ENCODE measurements around the gene CCL24.
"Not testable (repeated sequence)": the region's sequence is repeated elsewhere in the genome, so short reads cannot be mapped to it uniquely, and the experiment has no call there.

Gene CCL24, protein sequence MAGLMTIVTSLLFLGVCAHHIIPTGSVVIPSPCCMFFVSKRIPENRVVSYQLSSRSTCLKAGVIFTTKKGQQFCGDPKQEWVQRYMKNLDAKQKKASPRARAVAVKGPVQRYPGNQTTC

DNA sequence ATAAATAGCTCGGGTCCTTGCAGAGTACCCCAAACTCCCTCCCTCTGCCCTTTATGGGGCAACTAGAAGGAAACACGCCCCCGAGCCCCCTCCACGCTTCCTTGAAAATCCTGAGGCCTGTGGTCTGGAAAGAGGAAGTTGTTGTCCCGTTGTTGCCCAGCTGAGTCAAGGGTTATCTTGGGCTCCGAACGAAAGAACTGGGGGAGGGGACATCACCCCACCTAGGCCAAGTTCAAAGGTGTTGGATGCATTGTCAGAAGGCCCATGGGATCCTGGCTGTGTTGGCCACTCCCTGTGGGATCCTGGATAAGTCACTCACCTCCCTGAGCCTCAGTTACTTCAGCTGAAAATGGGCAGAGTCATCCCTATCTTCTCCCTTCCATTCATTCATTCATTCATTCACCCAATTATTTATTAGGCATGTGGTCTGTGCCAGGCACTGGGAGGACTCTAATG, at the start of gene CCL24:
TSS of gene CCL24 (minus strand) at position 26 of the 456 bp plus-strand sequence. CDS start 91 bp downstream, outside the sequence.
- Mint-ChIP-seq H3K36me3 (no peaks in the 10 kb centered on the region), H3K27me3 (peaks cover 9% of the 10 kb centered on the region), H3K4me1 (no peaks in the 10 kb centered on the region), H3K4me3 (no peak within 1 kb of the TSS), H3K27ac (no peak within 1 kb of the TSS), H3K9me3 (no peaks in the 10 kb centered on the region)
- DNase-seq (ENCODE audit: low spot score in 2 of 2) (no peak), ATAC-seq (ENCODE audit: low read depth) (no peak)

DNA sequence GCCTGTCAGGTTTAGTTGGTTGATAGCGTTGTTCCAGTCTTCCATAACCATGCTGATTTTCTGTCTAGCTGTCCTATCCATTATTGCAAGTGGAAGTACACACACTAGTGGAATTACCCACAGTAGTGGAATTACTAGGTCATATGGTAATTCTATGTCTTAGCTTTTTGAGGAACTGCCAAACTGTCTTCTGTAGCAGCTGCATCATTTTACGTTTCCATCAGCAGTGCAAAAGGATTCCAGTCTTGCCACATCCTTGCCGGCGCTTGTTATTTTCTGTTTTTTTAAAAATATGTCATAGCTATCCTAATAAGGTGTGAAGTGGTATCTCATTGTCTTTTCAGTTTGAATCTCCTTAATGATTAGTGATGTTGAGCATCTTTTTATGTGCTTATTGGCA, 48.0 kb upstream of the CCL24 start:
- no peak overlapping the region for H3K27ac Mint-ChIP-seq
- no peak overlapping the region for H3K4me3 Mint-ChIP-seq
- H3K9me3 Mint-ChIP-seq: peaks cover 3% of the 10 kb centered on the region
- no peak for ATAC-seq (ENCODE audit: low read depth)
- no peak for DNase-seq (ENCODE audit: low spot score in 2 of 2)
- peaks cover 12% of the 10 kb centered on the region for H3K27me3 Mint-ChIP-seq
- H3K4me1 Mint-ChIP-seq: peaks cover 4% of the 10 kb centered on the region
- peaks cover 2% of the 10 kb centered on the region for H3K36me3 Mint-ChIP-seq

DNA sequence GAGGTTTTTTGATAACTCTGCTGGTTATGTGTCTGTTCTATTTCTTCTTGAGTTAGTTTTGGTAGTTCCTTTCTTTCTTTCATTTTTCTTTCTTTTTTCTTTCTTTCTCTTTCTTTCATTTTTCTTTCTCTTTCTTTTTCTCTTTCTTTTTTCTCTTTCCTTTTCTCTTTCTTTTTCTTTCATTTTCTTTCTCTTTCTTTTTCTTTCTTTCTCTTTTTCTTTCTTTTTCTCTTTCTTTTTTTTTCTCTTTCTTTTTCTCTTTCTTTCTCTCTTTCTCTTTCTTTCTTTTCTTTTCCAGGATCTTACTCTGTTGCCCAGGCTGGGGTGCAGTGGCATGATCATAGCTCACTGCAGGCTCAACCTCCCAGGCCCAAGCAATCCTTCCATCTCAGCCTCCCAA, 44.8 kb upstream of the CCL24 start:
- no peak overlapping the region for H3K4me3 Mint-ChIP-seq
- no peak overlapping the region for H3K27ac Mint-ChIP-seq
- no peak for DNase-seq (ENCODE audit: low spot score in 2 of 2)
- H3K4me1 Mint-ChIP-seq: no peaks in the 10 kb centered on the region
- peaks cover 3% of the 10 kb centered on the region for H3K9me3 Mint-ChIP-seq
- ATAC-seq (ENCODE audit: low read depth): no peak
- H3K27me3 Mint-ChIP-seq: peaks cover 6% of the 10 kb centered on the region
- H3K36me3 Mint-ChIP-seq: no peaks in the 10 kb centered on the region

DNA sequence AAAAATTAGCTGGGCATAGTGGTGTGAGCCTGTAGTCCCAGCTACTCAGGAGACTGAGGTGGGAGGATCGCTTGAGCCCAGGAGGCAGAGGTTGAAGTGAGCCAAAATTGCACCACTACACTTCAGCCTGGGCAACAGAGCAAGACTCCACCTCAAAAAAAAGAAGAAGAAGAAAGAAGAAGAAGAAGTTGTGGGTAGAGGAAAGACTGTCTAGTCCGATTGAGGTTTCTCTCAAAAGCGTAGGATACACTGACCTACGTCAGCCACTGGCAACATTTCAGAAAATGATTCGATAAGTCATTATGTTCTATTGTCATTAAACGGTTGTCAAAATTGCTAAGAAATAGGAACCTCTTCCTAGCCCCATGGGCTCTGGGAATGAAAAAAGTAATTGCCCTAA, 42.9 kb upstream of the CCL24 start:
- Mint-ChIP-seq H3K27me3 (peaks cover 5% of the 10 kb centered on the region), H3K9me3 (peaks cover 3% of the 10 kb centered on the region), H3K36me3 (no peaks in the 10 kb centered on the region), H3K4me3 (no peak overlapping the region), H3K4me1 (no peaks in the 10 kb centered on the region), H3K27ac (no peak overlapping the region)
- peak; percentile 51 for ATAC-seq (ENCODE audit: low read depth)
- no peak for DNase-seq (ENCODE audit: low spot score in 2 of 2)

DNA sequence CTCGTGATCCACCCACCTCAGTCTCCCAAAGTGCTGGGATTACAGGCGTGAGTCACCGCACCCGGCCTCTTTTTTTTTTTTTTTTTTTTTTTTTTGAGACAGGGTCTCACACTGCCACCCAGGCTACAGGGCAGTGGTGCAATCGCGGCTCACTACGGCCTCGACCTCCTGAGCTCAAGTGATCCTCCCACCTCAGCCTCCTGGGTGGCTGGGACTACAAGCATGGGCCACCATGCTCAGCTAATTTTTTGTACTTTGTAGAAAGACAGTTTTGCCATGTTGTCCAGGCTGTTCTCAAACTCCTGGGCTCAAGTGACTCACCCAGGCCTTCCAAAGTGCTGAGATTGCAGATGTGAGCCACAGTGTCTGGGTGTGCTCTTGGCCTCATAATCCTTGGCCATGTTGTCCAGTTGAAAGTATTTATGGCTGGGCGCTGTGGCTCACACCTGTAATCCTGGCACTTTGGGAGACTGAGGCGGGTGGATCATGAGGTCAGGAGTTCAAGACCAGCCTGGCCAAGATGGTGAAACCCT, 41.3 kb upstream of the CCL24 start:
- H3K27me3 Mint-ChIP-seq; ATAC-seq (ENCODE audit: low read depth); H3K9me3 Mint-ChIP-seq; H3K4me1 Mint-ChIP-seq; DNase-seq (ENCODE audit: low spot score in 2 of 2); H3K36me3 Mint-ChIP-seq; H3K4me3 Mint-ChIP-seq; H3K27ac Mint-ChIP-seq: not testable (repeated sequence)

DNA sequence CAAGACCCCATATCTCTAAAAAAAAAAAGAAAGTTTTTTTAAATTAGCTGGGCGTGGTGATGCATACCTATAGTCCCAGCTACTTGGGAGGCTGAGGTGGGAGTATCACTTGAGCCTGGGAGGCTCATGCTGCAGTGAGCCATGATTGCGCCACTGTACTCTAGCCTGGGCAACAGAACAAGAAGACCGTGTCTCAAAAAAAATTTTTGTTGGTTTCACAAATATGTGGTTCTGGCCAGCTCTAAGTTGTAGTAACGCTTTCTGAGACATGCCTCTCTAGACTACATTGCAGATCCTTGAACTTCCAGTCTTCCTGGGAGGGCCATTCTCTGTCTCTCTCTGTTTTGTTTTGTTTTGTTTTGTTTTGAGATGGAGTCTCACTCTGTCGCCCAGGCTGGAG, 40.6 kb upstream of the CCL24 start:
- peaks cover 4% of the 10 kb centered on the region for H3K27me3 Mint-ChIP-seq
- DNase-seq (ENCODE audit: low spot score in 2 of 2): no peak
- no peak for ATAC-seq (ENCODE audit: low read depth)
- no peaks in the 10 kb centered on the region for H3K36me3 Mint-ChIP-seq
- no peaks in the 10 kb centered on the region for H3K4me1 Mint-ChIP-seq
- peaks cover 3% of the 10 kb centered on the region for H3K9me3 Mint-ChIP-seq
- H3K27ac Mint-ChIP-seq: no peak overlapping the region
- H3K4me3 Mint-ChIP-seq: no peak overlapping the region

DNA sequence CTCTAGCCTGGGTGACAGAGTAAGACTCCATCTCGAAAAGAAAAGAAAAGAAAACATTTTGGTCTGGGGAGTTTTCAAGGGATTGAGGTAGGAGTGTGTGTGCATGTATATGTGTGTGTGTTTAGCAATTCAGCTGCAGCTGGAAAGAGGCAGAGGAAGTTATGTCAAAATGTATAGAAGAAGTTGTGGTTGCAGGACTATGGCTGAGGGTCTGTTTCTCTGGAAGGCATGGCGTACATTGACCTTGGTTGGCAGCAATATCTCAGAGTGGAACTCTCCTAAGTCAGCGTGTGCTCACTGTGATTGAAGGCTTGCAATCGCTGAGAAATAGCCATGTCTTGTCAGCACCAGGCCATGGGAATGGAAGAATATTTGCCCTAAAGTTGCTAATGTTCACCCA, 36.6 kb upstream of the CCL24 start:
- no peak for DNase-seq (ENCODE audit: low spot score in 2 of 2)
- Mint-ChIP-seq H3K27ac (no peak overlapping the region), H3K4me3 (no peak overlapping the region), H3K9me3 (no peaks in the 10 kb centered on the region), H3K4me1 (no peaks in the 10 kb centered on the region), H3K36me3 (no peaks in the 10 kb centered on the region), H3K27me3 (peaks cover 4% of the 10 kb centered on the region)
- ATAC-seq (ENCODE audit: low read depth): no peak

DNA sequence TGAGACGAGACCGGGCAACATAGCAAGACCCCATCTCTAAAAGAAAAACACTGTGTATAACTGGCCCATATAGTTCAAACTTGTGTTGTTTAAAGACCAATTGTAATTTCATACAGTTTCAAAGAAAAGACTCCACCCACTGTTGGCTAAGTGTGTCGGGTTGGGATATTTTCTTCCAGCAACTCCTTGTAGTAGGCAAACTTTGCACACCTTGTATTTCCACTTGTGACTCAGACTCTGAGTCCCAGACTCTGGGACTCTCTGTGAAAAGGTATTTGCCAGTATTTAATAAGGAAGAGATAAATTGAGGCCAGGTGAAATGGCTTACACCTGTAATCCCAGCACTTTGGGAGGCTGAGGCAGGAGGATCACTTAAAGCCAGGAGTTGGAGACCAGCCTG, 36.0 kb upstream of the CCL24 start:
- H3K27ac Mint-ChIP-seq: no peak overlapping the region
- peaks cover 4% of the 10 kb centered on the region for H3K27me3 Mint-ChIP-seq
- no peak for ATAC-seq (ENCODE audit: low read depth)
- H3K9me3 Mint-ChIP-seq: no peaks in the 10 kb centered on the region
- no peak for DNase-seq (ENCODE audit: low spot score in 2 of 2)
- no peaks in the 10 kb centered on the region for H3K36me3 Mint-ChIP-seq
- H3K4me1 Mint-ChIP-seq: no peaks in the 10 kb centered on the region
- no peak overlapping the region for H3K4me3 Mint-ChIP-seq

DNA sequence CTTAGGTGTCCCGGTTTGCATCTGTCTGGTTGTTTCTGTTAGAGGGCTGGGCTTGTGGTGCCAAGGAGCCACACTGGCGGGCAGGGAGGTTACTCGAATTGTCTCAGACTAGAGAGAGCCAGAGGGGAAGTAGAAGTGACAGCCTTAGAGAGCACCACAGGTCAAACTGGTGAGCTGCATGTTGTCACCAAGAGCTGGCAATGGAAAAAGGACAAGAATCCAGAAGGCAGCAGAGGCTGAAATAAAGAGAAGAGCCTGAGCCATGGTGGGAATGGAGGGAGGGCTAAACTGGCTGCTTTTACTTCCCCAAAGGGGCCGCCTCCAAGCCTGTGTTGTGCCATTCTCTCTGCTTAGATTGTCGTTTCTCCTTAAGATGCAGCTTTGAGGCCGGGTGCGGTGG, 34.1 kb upstream of the CCL24 start:
- no peak overlapping the region for H3K4me3 Mint-ChIP-seq
- no peak overlapping the region for H3K27ac Mint-ChIP-seq
- no peaks in the 10 kb centered on the region for H3K9me3 Mint-ChIP-seq
- ATAC-seq (ENCODE audit: low read depth): no peak
- H3K27me3 Mint-ChIP-seq: no peaks in the 10 kb centered on the region
- peaks cover 5% of the 10 kb centered on the region for H3K4me1 Mint-ChIP-seq
- no peak for DNase-seq (ENCODE audit: low spot score in 2 of 2)
- no peaks in the 10 kb centered on the region for H3K36me3 Mint-ChIP-seq

DNA sequence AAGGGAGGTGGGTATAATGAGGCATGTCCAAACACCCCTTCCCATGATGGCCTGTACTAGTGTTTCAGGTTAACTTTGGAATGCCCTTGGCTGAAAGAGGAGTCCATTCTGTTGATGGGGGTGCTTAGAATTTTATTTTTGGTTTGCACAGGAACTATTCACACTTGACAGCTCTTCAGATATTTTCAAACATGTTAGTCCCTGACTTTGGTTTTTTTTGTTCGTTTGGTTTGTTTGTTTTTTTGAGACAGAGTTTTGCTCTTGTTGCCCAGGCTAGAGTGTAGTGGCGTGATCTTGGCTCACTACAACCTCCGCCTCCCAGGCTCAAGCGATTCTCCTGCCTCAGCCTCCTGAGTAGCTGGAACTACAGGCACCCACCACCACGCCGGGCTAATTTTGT, 31.5 kb upstream of the CCL24 start:
- ATAC-seq (ENCODE audit: low read depth); H3K4me3 Mint-ChIP-seq; H3K9me3 Mint-ChIP-seq; H3K27ac Mint-ChIP-seq; DNase-seq (ENCODE audit: low spot score in 2 of 2); H3K36me3 Mint-ChIP-seq; H3K27me3 Mint-ChIP-seq; H3K4me1 Mint-ChIP-seq: not testable (repeated sequence)

DNA sequence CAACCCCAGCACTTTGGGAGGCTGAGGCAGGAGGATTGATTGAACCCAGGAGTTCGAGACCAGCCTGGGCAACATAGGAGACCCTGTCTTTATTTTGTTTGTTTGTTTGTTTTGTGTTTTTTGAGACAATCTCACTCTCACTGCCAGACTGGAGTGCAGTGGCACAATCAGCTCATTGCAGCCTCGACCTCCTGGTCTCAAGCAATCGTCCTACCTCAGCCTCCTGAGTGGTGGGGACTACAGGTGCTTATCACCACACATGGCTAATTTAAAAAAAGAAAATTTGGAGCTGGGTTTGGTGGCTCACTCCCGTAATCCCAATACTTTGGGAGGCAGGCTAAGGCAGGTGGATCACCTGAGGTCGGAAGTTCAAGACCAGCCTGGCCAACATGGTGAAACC, 30.6 kb upstream of the CCL24 start:
- Mint-ChIP-seq H3K4me3 (no peak overlapping the region), H3K9me3 (no peaks in the 10 kb centered on the region), H3K36me3 (no peaks in the 10 kb centered on the region), H3K27me3 (no peaks in the 10 kb centered on the region), H3K27ac (no peak overlapping the region), H3K4me1 (peaks cover 5% of the 10 kb centered on the region)
- ATAC-seq (ENCODE audit: low read depth) (no peak), DNase-seq (ENCODE audit: low spot score in 2 of 2) (no peak)

DNA sequence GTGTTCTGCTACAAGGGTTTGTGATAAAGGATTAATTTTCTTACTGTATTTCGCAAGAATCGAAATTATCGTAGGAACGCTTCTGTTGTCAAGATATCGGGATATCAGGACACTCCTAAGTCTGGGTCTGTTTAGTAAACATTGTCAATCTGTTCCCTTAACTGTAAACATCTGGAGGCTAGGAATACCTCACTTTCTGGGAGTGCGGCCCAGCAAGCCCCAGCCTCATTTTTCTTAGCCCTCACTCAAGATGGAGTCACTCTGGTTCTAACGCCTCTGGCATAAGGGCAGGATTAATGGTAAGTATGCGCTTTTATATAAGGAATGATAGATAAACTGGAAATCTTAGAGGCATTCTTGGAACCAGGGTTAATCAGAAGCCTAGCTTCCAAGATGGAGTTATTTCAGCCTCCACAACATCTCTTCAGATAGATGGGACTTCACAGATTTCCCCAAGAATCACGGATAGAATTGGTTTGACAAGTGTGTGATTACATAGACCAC, 30.1 kb upstream of the CCL24 start:
- H3K4me1 Mint-ChIP-seq: peaks cover 5% of the 10 kb centered on the region
- H3K36me3 Mint-ChIP-seq: no peaks in the 10 kb centered on the region
- ATAC-seq (ENCODE audit: low read depth): no peak
- no peak overlapping the region for H3K4me3 Mint-ChIP-seq
- no peaks in the 10 kb centered on the region for H3K9me3 Mint-ChIP-seq
- no peaks in the 10 kb centered on the region for H3K27me3 Mint-ChIP-seq
- DNase-seq (ENCODE audit: low spot score in 2 of 2): no peak
- H3K27ac Mint-ChIP-seq: no peak overlapping the region

DNA sequence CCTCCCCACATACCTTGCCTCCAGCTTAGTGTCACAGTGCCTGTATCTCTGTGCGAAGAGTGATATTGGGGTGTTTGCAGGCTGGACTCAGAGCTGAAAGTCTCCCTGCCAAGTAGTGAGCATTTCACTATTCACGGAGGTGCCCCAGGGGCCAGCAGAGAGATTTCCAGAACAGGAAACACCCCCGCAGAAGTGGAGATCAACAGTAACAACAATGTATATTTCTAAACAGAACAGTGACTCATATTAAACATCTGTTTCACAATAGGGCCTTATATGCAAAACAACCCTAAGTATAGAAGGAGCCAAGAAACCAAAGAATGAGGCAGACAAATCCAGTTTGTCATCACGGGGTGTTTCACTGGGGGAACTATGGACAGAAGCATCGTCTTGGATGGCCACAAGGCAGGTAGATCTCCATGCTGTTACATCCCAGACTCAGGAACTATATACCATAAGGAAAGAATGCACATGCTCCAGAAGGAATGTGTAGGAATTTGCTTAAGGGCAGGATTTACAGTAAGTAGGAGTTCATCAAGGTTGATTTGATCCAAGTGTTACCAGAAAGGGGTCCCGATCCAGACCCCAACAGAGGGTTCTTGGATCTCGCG, 29.3 kb upstream of the CCL24 start:
- peaks cover 5% of the 10 kb centered on the region for H3K4me1 Mint-ChIP-seq
- no peak overlapping the region for H3K4me3 Mint-ChIP-seq
- H3K9me3 Mint-ChIP-seq: no peaks in the 10 kb centered on the region
- ATAC-seq (ENCODE audit: low read depth): peak; percentile 26
- no peaks in the 10 kb centered on the region for H3K27me3 Mint-ChIP-seq
- DNase-seq (ENCODE audit: low spot score in 2 of 2): no peak
- H3K36me3 Mint-ChIP-seq: no peaks in the 10 kb centered on the region
- H3K27ac Mint-ChIP-seq: no peak overlapping the region

DNA sequence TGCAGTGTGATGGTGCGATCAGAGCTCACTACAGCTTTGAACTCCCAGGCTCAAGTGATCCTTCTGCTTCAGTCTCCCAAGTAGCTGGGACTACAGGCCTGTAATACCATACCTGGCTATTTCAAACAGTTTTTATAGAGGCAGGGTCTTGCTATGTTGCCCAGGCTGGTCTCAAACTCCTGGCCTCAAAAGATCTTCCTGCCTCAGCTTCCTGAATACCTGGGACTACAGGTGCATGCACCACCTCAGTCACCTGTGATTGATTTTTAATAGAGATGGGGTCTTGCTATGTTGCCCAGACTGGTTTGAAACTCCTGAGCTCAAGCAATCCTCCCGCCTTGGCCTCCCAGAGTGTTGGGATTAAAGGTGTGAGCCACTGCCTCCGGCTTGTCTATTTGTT, 26.4 kb upstream of the CCL24 start:
- Mint-ChIP-seq H3K4me1 (peaks cover 5% of the 10 kb centered on the region), H3K9me3 (no peaks in the 10 kb centered on the region), H3K4me3 (no peak overlapping the region), H3K27me3 (peaks cover 3% of the 10 kb centered on the region), H3K27ac (peak overlapping the region; percentile 21), H3K36me3 (no peaks in the 10 kb centered on the region)
- DNase-seq (ENCODE audit: low spot score in 2 of 2) (no peak), ATAC-seq (ENCODE audit: low read depth) (no peak)
